NT2/D1 (cell line): ENCODE data around the gene C3.

Experiments used
- DNase-seq: peaks from one replicate; pipeline ENCODE4 v3.0.0-alpha.2; 2011; ENCODE audit warnings: low read depth, low spot score
- H3K27me3 ChIP-seq: 2 replicates; pipeline ENCODE4 v1.6.0; 2011; ENCODE audit warnings: mild to moderate bottlenecking; ENCODE audit not compliant: insufficient read length, insufficient read depth
- H3K36me3 ChIP-seq: 2 replicates; pipeline ENCODE4 v1.6.1; 2011; ENCODE audit warnings: mild to moderate bottlenecking, low read length, mixed read lengths; ENCODE audit not compliant: insufficient read depth, insufficient read length
- H3K4me1 ChIP-seq: 2 replicates; pipeline ENCODE4 v1.5.1; 2011; ENCODE audit not compliant: insufficient read depth, insufficient read length
- H3K4me3 ChIP-seq: 2 replicates; pipeline ENCODE4 v1.5.1; 2011; ENCODE audit warnings: low read depth; ENCODE audit not compliant: insufficient read length
- H3K9ac ChIP-seq: 2 replicates; pipeline ENCODE4 v1.6.0; 2011; ENCODE audit warnings: low read depth; ENCODE audit not compliant: insufficient read length
- H3K9me3 ChIP-seq: 2 replicates; pipeline ENCODE4 v1.5.1; 2011; ENCODE audit warnings: mild to moderate bottlenecking, low read length; ENCODE audit not compliant: insufficient read depth
- SUZ12 ChIP-seq: IDR thresholded peaks from 2 replicates; pipeline ENCODE4 v1.6.1; 2011; ENCODE audit not compliant: insufficient read length, insufficient read depth; ENCODE audit errors: extremely low read depth
- YY1 ChIP-seq: IDR thresholded peaks from 2 replicates; pipeline ENCODE4 v1.6.1; 2011; ENCODE audit not compliant: insufficient read length, insufficient read depth
- ZNF274 ChIP-seq: IDR thresholded peaks from 2 replicates; pipeline ENCODE4 v1.6.1; 2011; ENCODE audit warnings: mild to moderate bottlenecking, low read depth, low read length

Gene C3

GRCh38 chr19:6738787-6739389, 18.4 kb upstream of the C3 start:
- no peak for TF ChIP-seq ZNF274
- no peak for TF ChIP-seq SUZ12
- no peak for TF ChIP-seq YY1
- no peaks in the 10 kb centered on the region for H3K9me3 ChIP-seq
- no peak for DNase-seq
- H3K9ac ChIP-seq = peak overlapping the region; percentile 87
- H3K4me1 ChIP-seq = peaks cover 15% of the 10 kb centered on the region
- no peaks in the 10 kb centered on the region for H3K27me3 ChIP-seq
- H3K4me3 ChIP-seq = peak overlapping the region; percentile 58
- H3K36me3 ChIP-seq = peaks cover 29% of the 10 kb centered on the region

- Histone ChIP-seq H3K27me3 (no peaks in the 10 kb centered on the region), H3K9ac (peak overlapping the region; percentile 87), H3K4me1 (peaks cover 16% of the 10 kb centered on the region), H3K4me3 (peak overlapping the region; percentile 58), H3K9me3 (no peaks in the 10 kb centered on the region), H3K36me3 (peaks cover 34% of the 10 kb centered on the region)
- TF ChIP-seq SUZ12 = no peak
- TF ChIP-seq YY1 = no peak
- TF ChIP-seq ZNF274 = no peak
- no peak for DNase-seq
These were observed 17.7 kb upstream of the C3 start for GRCh38 chr19:6737873-6738786.

- Histone ChIP-seq H3K27me3 (no peaks in the 10 kb centered on the region), H3K9me3 (no peaks in the 10 kb centered on the region), H3K9ac (peak within 1 kb of the TSS; percentile 90), H3K4me1 (peaks cover 13% of the 10 kb centered on the region), H3K36me3 (peaks cover 35% of the 10 kb centered on the region), H3K4me3 (peak within 1 kb of the TSS; percentile 79)
- peak; percentile 99 for DNase-seq
- TF ChIP-seq SUZ12 (no peak), ZNF274 (no peak), YY1 (no peak)
These were observed 16.9 kb upstream of the C3 start, which contains the start of gene GPR108 for GRCh38 chr19:6737284-6737872. TSS of gene GPR108 (minus strand) at chr19:6737580. CDS start at chr19:6737576, 4 bp downstream.

GRCh38 chr19:6736917-6737283, 16.4 kb upstream of the C3 start:
- Histone ChIP-seq H3K9ac (peak overlapping the region; percentile 90), H3K36me3 (peaks cover 35% of the 10 kb centered on the region), H3K4me1 (peaks cover 13% of the 10 kb centered on the region), H3K27me3 (no peaks in the 10 kb centered on the region), H3K4me3 (peak overlapping the region; percentile 79), H3K9me3 (no peaks in the 10 kb centered on the region)
- TF ChIP-seq ZNF274 (no peak), SUZ12 (no peak), YY1 (no peak)
- DNase-seq = no peak

- Histone ChIP-seq H3K36me3 (peaks cover 34% of the 10 kb centered on the region), H3K27me3 (no peaks in the 10 kb centered on the region)
These were observed 15.9 kb upstream of the C3 start for GRCh38 chr19:6736169-6736916.

GRCh38 chr19:6735181-6735911, 14.9 kb upstream of the C3 start:
- no peak for DNase-seq
- no peaks in the 10 kb centered on the region for H3K27me3 ChIP-seq
- H3K36me3 ChIP-seq = peaks cover 29% of the 10 kb centered on the region
- peak overlapping the region; percentile 90 for H3K9ac ChIP-seq
- peak overlapping the region; percentile 79 for H3K4me3 ChIP-seq
- peaks cover 13% of the 10 kb centered on the region for H3K4me1 ChIP-seq
- TF ChIP-seq YY1 (no peak), SUZ12 (no peak), ZNF274 (no peak)
- H3K9me3 ChIP-seq = no peaks in the 10 kb centered on the region

More at GRCh38 chr19:6736169-6736916, 15.9 kb upstream of the C3 start:
- no peaks in the 10 kb centered on the region for H3K9me3 ChIP-seq
- DNase-seq = peak; percentile 72
- peak overlapping the region; percentile 90 for H3K9ac ChIP-seq
- H3K4me1 ChIP-seq = peaks cover 13% of the 10 kb centered on the region
- peak overlapping the region; percentile 79 for H3K4me3 ChIP-seq
- TF ChIP-seq YY1 (no peak), SUZ12 (no peak), ZNF274 (no peak)
